H9 (cell line): ENCODE measurements around the gene KLHL33. TPM values are rescaled to one million over a fixed set of nuclear protein-coding genes. Genes with fewer than 3 reads are reported as not detected.

Source experiments
- DNase-seq: peaks from one replicate; pipeline ENCODE4 v3.0.0-alpha.2; 2017
- H2AFZ ChIP-seq: one replicate; pipeline ENCODE4 v1.6.1; 2013; ENCODE audit warnings: mild to moderate bottlenecking, low read length, control low read depth, moderate library complexity
- H2AK5ac ChIP-seq: 2 replicates; pipeline ENCODE4 v1.6.1; 2013; ENCODE audit warnings: low read length, control low read depth, mixed read lengths; ENCODE audit not compliant: insufficient read length
- H2BK120ac ChIP-seq: one replicate; pipeline ENCODE4 v1.6.1; 2013; ENCODE audit warnings: low read depth, mild to moderate bottlenecking, low read length, control low read depth, inconsistent platforms; ENCODE audit not compliant: poor library complexity, severe bottlenecking
- H2BK12ac ChIP-seq: 2 replicates; pipeline ENCODE4 v1.6.1; 2013; ENCODE audit warnings: low read length, control low read depth, mixed read lengths, low read depth; ENCODE audit not compliant: insufficient read length
- H2BK15ac ChIP-seq: 2 replicates; pipeline ENCODE4 v1.6.1; 2013; ENCODE audit warnings: low read depth, low read length, control low read depth
- H2BK20ac ChIP-seq: one replicate; pipeline ENCODE4 v1.6.1; 2013; ENCODE audit warnings: low read depth, mild to moderate bottlenecking, low read length, control low read depth, inconsistent platforms; ENCODE audit not compliant: poor library complexity, severe bottlenecking
- H2BK5ac ChIP-seq: 2 replicates; pipeline ENCODE4 v1.6.1; 2013; ENCODE audit warnings: low read length, control low read depth, mixed read lengths; ENCODE audit not compliant: insufficient read length
- H3K14ac ChIP-seq: 2 replicates; pipeline ENCODE4 v1.6.1; 2013; ENCODE audit warnings: low read length, control low read depth; ENCODE audit not compliant: insufficient read depth
- H3K18ac ChIP-seq: 2 replicates; pipeline ENCODE4 v1.6.1; 2013; ENCODE audit warnings: low read depth, mild to moderate bottlenecking, mixed read lengths, low read length, control low read depth; ENCODE audit not compliant: insufficient read length
- H3K23ac ChIP-seq: 2 replicates; pipeline ENCODE4 v1.6.1; 2013; ENCODE audit warnings: low read length, control low read depth, mixed read lengths, low read depth; ENCODE audit not compliant: insufficient read length
- H3K23me2 ChIP-seq: 2 replicates; pipeline ENCODE4 v1.6.1; 2013; ENCODE audit warnings: low read depth, mild to moderate bottlenecking, mixed read lengths, low read length, control low read depth; ENCODE audit not compliant: insufficient read length, poor library complexity, severe bottlenecking
- H3K27ac ChIP-seq: 2 replicates; pipeline ENCODE4 v1.5.1; 2013; ENCODE audit warnings: low read length, control low read depth, mixed read lengths, low read depth; ENCODE audit not compliant: insufficient read length
- H3K27me3 ChIP-seq: 2 replicates; pipeline ENCODE4 v1.6.1; 2013; ENCODE audit warnings: low read length, control low read depth, inconsistent platforms; ENCODE audit not compliant: insufficient read depth
- H3K4ac ChIP-seq: 2 replicates; pipeline ENCODE4 v1.6.1; 2013; ENCODE audit warnings: low read depth, mild to moderate bottlenecking, control low read depth, inconsistent platforms, low read length, moderate library complexity
- H3K4me1 ChIP-seq: 2 replicates; pipeline ENCODE4 v1.6.1; 2013; ENCODE audit warnings: low read length, control low read depth, inconsistent platforms; ENCODE audit not compliant: insufficient read depth
- H3K4me2 ChIP-seq: 2 replicates; pipeline ENCODE4 v1.6.1; 2013; ENCODE audit warnings: low read length, control low read depth, mixed read lengths; ENCODE audit not compliant: insufficient read length, insufficient read depth
- H3K56ac ChIP-seq: 2 replicates; pipeline ENCODE4 v1.6.1; 2013; ENCODE audit warnings: low read depth, mild to moderate bottlenecking, mixed read lengths, low read length, control low read depth; ENCODE audit not compliant: insufficient read length
- H3K79me1 ChIP-seq: 2 replicates; pipeline ENCODE4 v1.6.1; 2013; ENCODE audit warnings: low read depth, mild to moderate bottlenecking, moderate library complexity, low read length, control low read depth, inconsistent platforms; ENCODE audit not compliant: insufficient read depth, poor library complexity, severe bottlenecking
- H3K79me2 ChIP-seq: 2 replicates; pipeline ENCODE4 v1.6.1; 2013; ENCODE audit warnings: low read length, control low read depth, inconsistent platforms; ENCODE audit not compliant: insufficient read depth
- H3K9ac ChIP-seq: 2 replicates; pipeline ENCODE4 v1.6.1; 2013; ENCODE audit warnings: low read length, control low read depth, mixed read lengths; ENCODE audit not compliant: insufficient read length; ENCODE audit errors: extremely low read depth
- H3K9me3 ChIP-seq: one replicate; pipeline ENCODE4 v1.6.1; 2013; ENCODE audit warnings: low read depth, low read length, inconsistent platforms; ENCODE audit not compliant: control insufficient read depth
- H3T11ph ChIP-seq: one replicate; pipeline ENCODE4 v1.6.1; 2013; ENCODE audit warnings: mild to moderate bottlenecking, low read length, control low read depth, inconsistent platforms
- H4K20me1 ChIP-seq: one replicate; pipeline ENCODE4 v1.6.1; 2013; ENCODE audit not compliant: control insufficient read depth, insufficient read length, insufficient read depth
- H4K5ac ChIP-seq: 2 replicates; pipeline ENCODE4 v1.6.1; 2013; ENCODE audit warnings: low read depth, mild to moderate bottlenecking, mixed read lengths, low read length, control low read depth; ENCODE audit not compliant: insufficient read length
- H4K8ac ChIP-seq: replicated peaks from 2 replicates; pipeline ENCODE4 v1.6.1; 2013; ENCODE audit warnings: low read length, control low read depth, mixed read lengths, low read depth; ENCODE audit not compliant: insufficient read length
- H4K91ac ChIP-seq: 2 replicates; pipeline ENCODE4 v1.6.1; 2013; ENCODE audit warnings: low read depth, mild to moderate bottlenecking, moderate library complexity, mixed read lengths, low read length, control low read depth; ENCODE audit not compliant: insufficient read length
- H3K27ac Mint-ChIP-seq, 3 experiments: 2 replicates in 2 of 3; 3 replicates in 1 of 3; pipeline ENCODE4 v1.8.0; 2020 to 2021; ENCODE audit warnings: mixed read lengths in 3 of 3, mild to moderate bottlenecking in 1 of 3, moderate library complexity in 1 of 3
- H3K27me3 Mint-ChIP-seq: 2 replicates; pipeline ENCODE4 v1.8.0; 2021; ENCODE audit warnings: low read depth, mild to moderate bottlenecking, moderate library complexity, mixed read lengths
- H3K36me3 Mint-ChIP-seq, 3 experiments: 2 replicates in 2 of 3; 3 replicates in 1 of 3; pipeline ENCODE4 v1.8.0; 2020 to 2021; ENCODE audit warnings: low read depth in 3 of 3, mixed read lengths in 3 of 3; ENCODE audit not compliant: insufficient read depth in 1 of 3
- H3K4me1 Mint-ChIP-seq, 2 experiments: 2 replicates each; pipeline ENCODE4 v1.8.0; 2020; ENCODE audit warnings: mixed read lengths in 2 of 2
- H3K4me3 Mint-ChIP-seq, 2 experiments: 2 replicates in 1 of 2; 3 replicates in 1 of 2; pipeline ENCODE4 v1.8.0; 2020 to 2021; ENCODE audit warnings: mild to moderate bottlenecking in 2 of 2, mixed read lengths in 2 of 2, moderate library complexity in 1 of 2
- H3K9me3 Mint-ChIP-seq, 2 experiments: 2 replicates in 1 of 2; 3 replicates in 1 of 2; pipeline ENCODE4 v1.8.0; 2020; ENCODE audit warnings: mild to moderate bottlenecking in 2 of 2, mixed read lengths in 2 of 2, moderate library complexity in 1 of 2
- CTCF ChIP-seq: fragments of 200-600 bp; sonication (generic); conservative IDR thresholded peaks from 3 replicates; pipeline ENCODE4 v1.8.0; 2021; ENCODE audit warnings: antibody characterized with exemption, mild to moderate bottlenecking
- WGBS: extraction: QIAGEN DNeasy Blood & Tissue Kit; methylation state at CpG from one replicate; pipeline ENCODE4 v1.1.7; 2013; ENCODE audit warnings: missing lambda C conversion rate, low lambda C conversion rate, mixed read lengths; ENCODE audit not compliant: insufficient read length; ENCODE audit errors: extremely low coverage; 5-methylcytosine and 5-hydroxymethylcytosine counted together
- total RNA-seq: library from RNA; stranded (reverse); gene quantifications from 2 replicates; pipeline ENCODE4 v1.2.1, GENCODE V29; 2021

KLHL33 gene
- total RNA-seq, 1 experiment from 2014 or later = 0.04 TPM

GRCh38 chr14:20424851-20425250 is 11.1 kb downstream of the KLHL33 start:
- TF ChIP-seq CTCF = no peak
- no peaks in the 10 kb centered on the region for H3K23me2 ChIP-seq
- H3K56ac ChIP-seq = no peak overlapping the region
- H2BK12ac ChIP-seq = no peak overlapping the region
- no peak overlapping the region for H3K9ac ChIP-seq
- no peak overlapping the region for H3K4me3 Mint-ChIP-seq
- H3K9me3 ChIP-seq = no peaks in the 10 kb centered on the region
- no peaks in the 10 kb centered on the region for H4K20me1 ChIP-seq
- no peaks in the 10 kb centered on the region for H3K79me1 ChIP-seq
- no peak overlapping the region for H3K18ac ChIP-seq
- H3K4ac ChIP-seq = no peak overlapping the region
- H3T11ph ChIP-seq = no peak overlapping the region
- no peak overlapping the region for H3K27ac Mint-ChIP-seq
- H4K5ac ChIP-seq = no peak overlapping the region
- no peaks in the 10 kb centered on the region for H3K27me3 ChIP-seq
- H2BK120ac ChIP-seq = no peak overlapping the region
- no peaks in the 10 kb centered on the region for H3K27me3 Mint-ChIP-seq
- H2BK20ac ChIP-seq = no peak overlapping the region
- H3K4me2 ChIP-seq = no peak overlapping the region
- H3K23ac ChIP-seq = no peak overlapping the region
- H4K8ac ChIP-seq = no peak overlapping the region
- no peak overlapping the region for H3K14ac ChIP-seq
- H2BK15ac ChIP-seq = no peak overlapping the region
- H3K27ac ChIP-seq = no peak overlapping the region
- no peaks in the 10 kb centered on the region for H3K36me3 Mint-ChIP-seq
- no peak overlapping the region for H4K91ac ChIP-seq
- DNase-seq = no peak
- no peaks in the 10 kb centered on the region for H3K79me2 ChIP-seq
- H2AK5ac ChIP-seq = no peak overlapping the region
- H3K9me3 Mint-ChIP-seq = no peaks in the 10 kb centered on the region
- no CpG with 5 or more reads among the region's 2 CpGs for WGBS
- peaks cover 18 to 25% of the 10 kb centered on the region in 2 experiments for H3K4me1 Mint-ChIP-seq
- no peak overlapping the region for H2AFZ ChIP-seq
- H2BK5ac ChIP-seq = no peak overlapping the region
- H3K4me1 ChIP-seq = peaks cover 9% of the 10 kb centered on the region; the same call in 1 of the 2 replicates
